H1 (cell line): ENCODE measurements around the gene MCUR1. TPM values are rescaled to one million over a fixed set of nuclear protein-coding genes. Genes with fewer than 3 reads are reported as not detected.

Source experiments
- CTCF ChIA-PET: fragments of 300-600 bp; sonication (Branson Sonifier 250); formaldehyde crosslinking; loops from one replicate; lab custom pipeline; 2021; ENCODE audit not compliant: partially characterized antibody; lab: Charles Lee
- POLR2A ChIA-PET: fragments of 300-600 bp; sonication (Branson Sonifier 250); formaldehyde crosslinking; loops from one replicate; lab custom pipeline; 2021; ENCODE audit warnings: inconsistent platforms; ENCODE audit not compliant: partially characterized antibody; lab: Charles Lee
- DNase-seq, 2 experiments: peaks; one replicate each; pipeline versions ENCODE4 v3.0.0 to v3.0.0-alpha.2; 2010 to 2022; ENCODE audit warnings: low spot score in 2 of 2, low read depth in 1 of 2, mixed read lengths in 1 of 2
- FAIRE-seq: peaks from 2 replicates; lab custom pipeline; 2011; peaks lifted over from hg19 to GRCh38; lab: Jason Lieb, UNC
- H2AFZ ChIP-seq: 2 replicates; pipeline ENCODE4 v1.8.1; 2012; ENCODE audit warnings: low read length, inconsistent platforms
- H2AK5ac ChIP-seq: 2 replicates; pipeline ENCODE4 v1.6.1; 2013; ENCODE audit warnings: low read depth, low read length
- H2BK120ac ChIP-seq: replicated peaks from 2 replicates; pipeline ENCODE3; 2013; ENCODE audit warnings: low read depth, low read length, inconsistent platforms
- H2BK12ac ChIP-seq: 2 replicates; pipeline ENCODE4 v1.6.1; 2013; ENCODE audit warnings: low read depth, low read length
- H2BK15ac ChIP-seq: 2 replicates; pipeline ENCODE4 v1.6.1; 2013; ENCODE audit warnings: low read length
- H2BK20ac ChIP-seq: 2 replicates; pipeline ENCODE4 v1.6.1; 2013; ENCODE audit warnings: low read length
- H2BK5ac ChIP-seq: 2 replicates; pipeline ENCODE4 v1.6.1; 2013; ENCODE audit warnings: low read depth, low read length
- H3K14ac ChIP-seq: 2 replicates; pipeline ENCODE4 v1.6.1; 2013; ENCODE audit warnings: inconsistent platforms; ENCODE audit not compliant: insufficient read length
- H3K18ac ChIP-seq: 2 replicates; pipeline ENCODE4 v1.6.1; 2013; ENCODE audit warnings: low read length; ENCODE audit errors: extremely low read depth
- H3K23ac ChIP-seq: 2 replicates; pipeline ENCODE4 v1.6.1; 2013; ENCODE audit warnings: inconsistent platforms; ENCODE audit not compliant: insufficient read length
- H3K23me2 ChIP-seq: 2 replicates; pipeline ENCODE4 v1.6.1; 2013; ENCODE audit warnings: low read depth, low read length
- H3K27ac ChIP-seq: 2 replicates; pipeline ENCODE4 v1.6.1; 2011; ENCODE audit warnings: low read depth, low read length, inconsistent platforms
- H3K27me3 ChIP-seq, 4 experiments: replicated peaks in 1 of 4; 1 replicate in 1 of 4; 2 replicates in 3 of 4; pipeline versions ENCODE4 v1.6.1 to v1.8.1; 2011 to 2013; ENCODE audit warnings: low read length in 3 of 4, mild to moderate bottlenecking in 3 of 4, inconsistent platforms in 2 of 4, mixed read lengths in 2 of 4, moderate library complexity in 1 of 4; ENCODE audit not compliant: control insufficient read depth in 3 of 4, insufficient read depth in 3 of 4; ENCODE audit errors: extremely low read depth in 1 of 4
- H3K36me3 ChIP-seq, 4 experiments: 2 replicates each; pipeline versions ENCODE4 v1.6.1 to v1.8.1; 2011 to 2013; ENCODE audit warnings: mild to moderate bottlenecking in 4 of 4, low read length in 3 of 4, moderate library complexity in 2 of 4, control low read depth in 1 of 4, inconsistent platforms in 1 of 4; ENCODE audit not compliant: insufficient read depth in 4 of 4, control insufficient read depth in 2 of 4
- H3K4ac ChIP-seq: replicated peaks from 2 replicates; pipeline ENCODE3; 2013; ENCODE audit warnings: low read length, low read depth, mixed read lengths, inconsistent platforms; ENCODE audit not compliant: insufficient read length
- H3K4me1 ChIP-seq, 4 experiments: replicated peaks in 1 of 4; 1 replicate in 1 of 4; 2 replicates in 3 of 4; pipeline versions ENCODE4 v1.6.1 to v1.8.1; 2011 to 2013; ENCODE audit warnings: low read length in 3 of 4, inconsistent platforms in 2 of 4, mixed read lengths in 1 of 4; ENCODE audit not compliant: insufficient read depth in 4 of 4, control insufficient read depth in 3 of 4
- H3K4me2 ChIP-seq, 2 experiments: 2 replicates each; pipeline versions ENCODE4 v1.6.1 to v1.8.1; 2011 to 2013; ENCODE audit warnings: low read depth in 2 of 2, low read length in 2 of 2, control low read depth in 1 of 2, inconsistent platforms in 1 of 2, mild to moderate bottlenecking in 1 of 2; ENCODE audit not compliant: insufficient read depth in 1 of 2
- H3K4me3 ChIP-seq, 4 experiments: fragments of 200-600, 300-600 bp in 1 of 4; sonication (generic), shearing (Covaris generic), sonication (Bioruptor Twin) in 1 of 4; 2 replicates each; pipeline versions ENCODE4 v1.5.1 to v1.8.1; 2011 to 2016; ENCODE audit warnings: low read length in 4 of 4, low read depth in 3 of 4, control low read depth in 2 of 4, inconsistent platforms in 2 of 4, mild to moderate bottlenecking in 2 of 4, mixed read lengths in 1 of 4, moderate library complexity in 1 of 4; ENCODE audit not compliant: insufficient read depth in 2 of 4; ENCODE audit errors: extremely low read depth in 1 of 4
- H3K56ac ChIP-seq: replicated peaks from 2 replicates; pipeline ENCODE3; 2013; ENCODE audit warnings: low read depth, mild to moderate bottlenecking, mixed read lengths, low read length, inconsistent platforms; ENCODE audit not compliant: insufficient read length
- H3K79me1 ChIP-seq: 2 replicates; pipeline ENCODE4 v1.6.1; 2013; ENCODE audit warnings: low read depth, low read length, control low read depth
- H3K79me2 ChIP-seq, 2 experiments: 2 replicates each; pipeline versions ENCODE4 v1.6.1 to v1.8.1; 2012 to 2013; ENCODE audit warnings: low read length in 2 of 2, mild to moderate bottlenecking in 2 of 2, inconsistent platforms in 1 of 2; ENCODE audit not compliant: insufficient read depth in 2 of 2, control insufficient read depth in 1 of 2
- H3K9ac ChIP-seq, 4 experiments: replicated peaks in 1 of 4; 1 replicate in 1 of 4; 2 replicates in 3 of 4; pipeline versions ENCODE4 v1.6.1 to v1.8.1; 2011 to 2013; ENCODE audit warnings: low read depth in 3 of 4, low read length in 3 of 4, control low read depth in 2 of 4, mild to moderate bottlenecking in 2 of 4, moderate library complexity in 2 of 4, inconsistent platforms in 1 of 4; ENCODE audit errors: extremely low read depth in 1 of 4
- H3K9me3 ChIP-seq, 2 experiments: 2 replicates each; pipeline versions ENCODE4 v1.6.1 to v1.8.1; 2012 to 2013; ENCODE audit warnings: mild to moderate bottlenecking in 2 of 2, moderate library complexity in 2 of 2, control low read depth in 1 of 2, inconsistent platforms in 1 of 2, low read depth in 1 of 2, low read length in 1 of 2, mixed read lengths in 1 of 2; ENCODE audit not compliant: insufficient read depth in 2 of 2
- H4K20me1 ChIP-seq, 2 experiments: replicated peaks in 1 of 2; 2 replicates each; pipeline versions ENCODE3 to v1.8.1; 2011 to 2013; ENCODE audit warnings: inconsistent platforms in 2 of 2, low read length in 2 of 2, mild to moderate bottlenecking in 1 of 2; ENCODE audit not compliant: insufficient read depth in 2 of 2, control insufficient read depth in 1 of 2
- H4K5ac ChIP-seq: 2 replicates; pipeline ENCODE4 v1.6.1; 2013; ENCODE audit warnings: low read length, low read depth, mixed read lengths, inconsistent platforms; ENCODE audit not compliant: insufficient read length
- H4K8ac ChIP-seq: 2 replicates; pipeline ENCODE4 v1.8.0; 2013; ENCODE audit warnings: mild to moderate bottlenecking, moderate library complexity, low read length, inconsistent platforms; ENCODE audit not compliant: insufficient read depth; ENCODE audit errors: extremely low read depth
- H4K91ac ChIP-seq: replicated peaks from 2 replicates; pipeline ENCODE3; 2013; ENCODE audit warnings: low read length, mixed read lengths, inconsistent platforms; ENCODE audit not compliant: insufficient read length
- ASH2L ChIP-seq: fragments of 200-600, 300-600 bp; sonication (generic); IDR thresholded peaks from one replicate; pipeline ENCODE4 v1.7.1; 2017; ENCODE audit warnings: low read length
- CHD2 ChIP-seq: IDR thresholded peaks from 2 replicates; pipeline ENCODE4 v1.6.1; 2012; ENCODE audit warnings: low read length, improper control_type of control experiment
- NANOG ChIP-seq: IDR thresholded peaks from 2 replicates; pipeline ENCODE4 v1.6.1; 2011; ENCODE audit warnings: low read length, low read depth, mild to moderate bottlenecking, inconsistent platforms; ENCODE audit not compliant: insufficient read depth, poor library complexity, severe bottlenecking
- NRF1 ChIP-seq: IDR thresholded peaks from 2 replicates; pipeline ENCODE4 v1.6.1; 2011; ENCODE audit warnings: mild to moderate bottlenecking, low read depth, low read length, improper control_type of control experiment
- RNF2 ChIP-seq: fragments of 200-900, 300-1000 bp; sonication (generic); IDR thresholded peaks from 2 replicates; pipeline ENCODE4 v1.7.1; 2016; ENCODE audit warnings: borderline replicate concordance, low read depth, mild to moderate bottlenecking, antibody characterized with exemption, low read length; ENCODE audit not compliant: poor library complexity, severe bottlenecking; ENCODE audit errors: missing control alignments
- RXRA ChIP-seq: IDR thresholded peaks from 2 replicates; pipeline ENCODE4 v1.6.1; 2011; ENCODE audit warnings: low read depth, mild to moderate bottlenecking, low read length, moderate library complexity; ENCODE audit not compliant: insufficient read depth
- SIX5 ChIP-seq: IDR thresholded peaks from 2 replicates; pipeline ENCODE4 v1.6.1; 2011; ENCODE audit warnings: mild to moderate bottlenecking, low read depth, low read length
- SRF ChIP-seq: IDR thresholded peaks from 2 replicates; pipeline ENCODE4 v1.6.1; 2011; ENCODE audit warnings: mild to moderate bottlenecking, low read depth, low read length, moderate library complexity
- TBP ChIP-seq: IDR thresholded peaks from 2 replicates; pipeline ENCODE4 v1.6.1; 2011; ENCODE audit warnings: low read depth, low read length, improper control_type of control experiment
- TEAD4 ChIP-seq: IDR thresholded peaks from 2 replicates; pipeline ENCODE4 v1.6.1; 2012; ENCODE audit warnings: low read depth, low read length, inconsistent platforms, mixed read lengths
- WGBS, 2 experiments: shearing (Covaris generic) in 1 of 2; methylation state at CpG; one replicate each; pipeline versions ENCODE4 v1.1.6 to v1.1.7; 2013 to 2015; ENCODE audit warnings: low lambda C conversion rate in 2 of 2, mixed read lengths in 2 of 2, inconsistent platforms in 1 of 2, low coverage in 1 of 2, missing lambda C conversion rate in 1 of 2; ENCODE audit not compliant: insufficient replicate concordance in 2 of 2, insufficient coverage in 1 of 2, insufficient read length in 1 of 2; ENCODE audit errors: extremely low coverage in 1 of 2, missing lambda C conversion rate in 1 of 2; 5-methylcytosine and 5-hydroxymethylcytosine counted together
- polyA plus RNA-seq, 7 experiments: library from polyadenylated mRNA; depleted of rRNA in 3 of 7; stranded (reverse) in 5 of 7; unstranded in 2 of 7; fragments of >200 nt in 5 of 7; fragments of 200-250 nt in 2 of 7; gene quantifications; 1 replicate in 5 of 7; 2 replicates in 1 of 7; 4 replicates in 1 of 7; pipeline versions ENCODE4 v1.2.1 to v1.2.3, GENCODE V29; 2011 to 2013; ENCODE audit warnings: missing spikeins in 2 of 7, mixed read lengths in 2 of 7
- total RNA-seq: library from RNA; stranded (reverse); fragmentation: NEBNext Ultra II Directional; extraction: Animal tissue kit (Norgen Biotek cat#: 25700); gene quantifications from 2 replicates; pipeline ENCODE4 v1.2.1, GENCODE V29; 2021
- TF ChIP-seq, protein P1 (sequence below): IDR thresholded peaks from 2 replicates; pipeline ENCODE4 v1.6.1; 2011; ENCODE audit warnings: low read length, improper control_type of control experiment

The MCUR1 gene
- total and polyA plus RNA-seq, 2 of the 8 experiments (the other 6 are each of a cell fraction or from before 2014, with no cell fraction given): 9.6 to 37.3 TPM

DNA sequence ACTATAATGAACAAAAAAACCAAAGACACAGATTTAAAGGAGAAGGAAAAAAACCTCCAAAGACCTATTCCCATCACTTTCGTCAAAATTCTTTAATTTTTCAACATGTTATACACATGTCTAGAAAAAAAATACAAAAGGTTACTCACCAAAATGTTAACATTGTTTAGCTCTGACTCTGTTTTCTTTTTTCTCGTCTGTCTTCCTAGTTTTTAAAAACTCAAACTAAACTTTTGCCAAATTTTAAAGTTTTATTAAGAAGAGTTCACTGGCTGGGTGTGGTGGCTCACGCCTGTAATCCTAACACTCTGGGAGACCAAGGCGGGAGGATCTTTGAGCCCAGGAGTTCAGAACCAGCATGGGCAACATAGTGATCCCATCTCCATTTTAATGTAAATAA is 10.8 kb downstream of the MCUR1 start:
- Histone ChIP-seq H2BK20ac (no peak overlapping the region), H3K4ac (no peak overlapping the region), H3K18ac (no peak overlapping the region), H4K5ac (no peak overlapping the region), H2BK5ac (no peak overlapping the region), H3K27me3 (no peaks in the 10 kb centered on the region), H3K4me1 (no peaks in the 10 kb centered on the region), H3K9me3 (no peaks in the 10 kb centered on the region), H3K23ac (no peak overlapping the region), H4K8ac (no peak overlapping the region), H3K56ac (no peak overlapping the region), H2BK15ac (no peak overlapping the region), H3K4me2 (no peak overlapping the region), H2AFZ (no peak overlapping the region), H3K79me2 (peaks cover 0 to 17% of the 10 kb centered on the region in 2 experiments; a peak in 2 of 4 replicates), H2BK12ac (no peak overlapping the region), H3K79me1 (no peaks in the 10 kb centered on the region), H2BK120ac (no peak overlapping the region)
- FAIRE-seq (no peak), DNase-seq (no peak)
- POLR2A ChIA-PET: interaction anchor here (1.5 kb wide), 1 partner anchor 10 kb away, joined by 6 read pairs; no protein-coding TSS in a partner anchor
- WGBS, 2 experiments: 90% methylated on average over 4 of the region's 4 CpGs; no CpG with 5 or more reads in 1 of the 2 experiments
- TF ChIP-seq RNF2 (no peak), ASH2L (no peak), TEAD4 (no peak), NANOG (no peak), TBP (no peak), SIX5 (no peak), SRF (no peak), NRF1 (no peak), CHD2 (no peak), RXRA (no peak)
- TF ChIP-seq, protein P1, sequence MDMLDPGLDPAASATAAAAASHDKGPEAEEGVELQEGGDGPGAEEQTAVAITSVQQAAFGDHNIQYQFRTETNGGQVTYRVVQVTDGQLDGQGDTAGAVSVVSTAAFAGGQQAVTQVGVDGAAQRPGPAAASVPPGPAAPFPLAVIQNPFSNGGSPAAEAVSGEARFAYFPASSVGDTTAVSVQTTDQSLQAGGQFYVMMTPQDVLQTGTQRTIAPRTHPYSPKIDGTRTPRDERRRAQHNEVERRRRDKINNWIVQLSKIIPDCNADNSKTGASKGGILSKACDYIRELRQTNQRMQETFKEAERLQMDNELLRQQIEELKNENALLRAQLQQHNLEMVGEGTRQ: no peak
- TF ChIP-seq, all 59 proteins: peak for 0
- no peak overlapping the region for H3K9ac ChIP-seq
- peaks cover 2 to 41% (median 19%) of the 10 kb centered on the region in 4 experiments; a peak in 6 of 8 replicates for H3K36me3 ChIP-seq
- H4K20me1 ChIP-seq: peaks cover 3 to 4% of the 10 kb centered on the region in 2 experiments
- no peak overlapping the region for H4K91ac ChIP-seq
- no peaks in the 10 kb centered on the region for H3K23me2 ChIP-seq
- no peak overlapping the region for H3K4me3 ChIP-seq
- no peak overlapping the region for H3K14ac ChIP-seq
- CTCF ChIA-PET: no interaction called here
- no peak overlapping the region for H2AK5ac ChIP-seq
- no peak overlapping the region for H3K27ac ChIP-seq
